ENCODE results near the gene PCBD2.
"Not testable (repeated sequence)": the region's sequence is repeated elsewhere in the genome, so short reads cannot be mapped to it uniquely, and the experiment has no call there.

The PCBD2 gene

DNA sequence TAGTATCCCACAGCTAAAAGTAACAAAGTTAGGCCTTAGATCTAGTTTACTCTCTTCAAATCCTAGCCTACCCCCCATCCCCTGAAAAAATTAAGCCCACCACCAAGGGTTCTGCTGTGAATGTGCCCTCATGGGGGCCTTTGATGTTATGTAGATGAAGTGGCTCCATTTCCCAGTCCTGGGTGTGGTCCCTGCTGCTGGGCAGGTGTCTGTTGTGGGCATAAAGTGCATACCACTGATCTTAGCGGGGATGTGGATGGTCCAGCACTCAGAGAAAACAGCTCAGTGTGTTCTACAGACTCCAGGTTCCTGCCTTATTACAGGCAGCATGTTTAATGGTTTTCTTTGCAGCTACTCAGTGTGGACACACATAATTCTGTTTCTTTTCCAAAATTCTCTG, 1.9 kb downstream of the PCBD2 start:
- DNase-seq (ENCODE audit: low read depth, low spot score), result no peak

- DNase-seq (ENCODE audit: low read depth, low spot score), result not testable (repeated sequence)
Observed at GRCh38 chr5:134910752-134911151, 5.8 kb downstream of the PCBD2 start.

DNA sequence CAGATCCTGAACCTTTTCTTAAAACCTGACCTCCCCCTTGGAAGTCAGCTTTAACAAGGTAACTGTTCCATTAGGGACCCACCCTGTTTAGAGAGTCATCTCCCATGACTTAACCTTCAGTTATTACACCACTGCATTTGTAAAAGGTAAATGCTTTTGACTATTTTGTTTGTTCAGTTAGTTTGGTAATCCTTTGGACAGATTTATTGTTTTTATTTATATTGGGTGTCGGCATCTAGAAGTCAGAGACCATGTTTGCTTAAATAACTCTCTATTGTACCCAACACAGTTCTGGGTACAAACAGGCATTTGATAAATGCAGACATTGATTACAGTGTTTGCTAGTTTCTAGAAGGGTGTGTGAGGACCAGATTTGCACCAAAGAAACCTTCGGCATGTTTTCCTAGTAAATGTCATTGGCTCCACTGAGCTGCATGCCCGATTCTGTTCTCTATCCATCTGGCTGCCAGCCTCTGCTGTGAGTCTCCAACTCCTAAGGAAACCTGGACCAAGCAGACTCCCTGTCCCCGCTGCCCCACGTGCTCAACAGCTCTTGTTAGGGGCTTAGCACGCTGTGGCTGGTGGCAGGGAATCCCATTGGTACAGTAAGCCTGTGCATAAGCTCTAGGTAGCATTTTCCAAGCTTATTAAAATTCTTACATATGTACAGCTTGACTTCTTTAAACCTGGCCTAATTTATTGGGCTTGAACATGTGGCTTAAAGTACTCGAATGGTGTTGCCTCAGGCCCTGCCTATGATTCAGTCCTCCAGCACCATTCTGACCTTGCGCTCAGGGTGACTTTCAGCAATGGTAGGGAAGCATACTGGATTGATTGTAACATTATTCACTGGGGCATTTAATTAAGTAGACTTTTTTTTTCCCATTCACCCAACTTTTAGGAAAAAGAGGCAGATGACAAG, 6.6 kb downstream of the PCBD2 start:
- DNase-seq (ENCODE audit: low read depth, low spot score), result no peak

GRCh38 chr5:134913254-134913653, 8.3 kb downstream of the PCBD2 start:
- no peak for DNase-seq (ENCODE audit: low read depth, low spot score)

DNA sequence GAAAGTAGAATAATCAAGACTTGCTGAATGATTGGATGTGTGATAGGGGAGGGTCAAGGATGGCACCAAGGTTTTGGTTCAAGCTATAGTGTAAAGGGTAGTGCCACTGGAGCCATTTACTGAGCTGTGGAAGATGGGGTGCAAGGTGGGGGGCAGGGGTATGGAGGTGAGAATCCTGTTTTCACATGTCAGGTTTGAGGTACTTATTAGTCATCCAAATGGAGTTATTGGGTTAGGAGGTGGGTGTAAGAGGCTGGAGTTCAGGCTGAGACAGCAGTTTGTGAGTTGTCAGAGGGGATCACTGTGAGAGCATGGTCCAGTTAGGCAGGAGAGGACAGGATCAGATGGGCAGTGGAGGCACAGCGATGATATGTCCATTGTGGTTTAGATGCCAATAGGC, 8.9 kb downstream of the PCBD2 start:
- DNase-seq (ENCODE audit: low read depth, low spot score), result no peak

- no peak for DNase-seq (ENCODE audit: low read depth, low spot score)
Observed at GRCh38 chr5:134917070-134917815, 12.3 kb downstream of the PCBD2 start.

DNA sequence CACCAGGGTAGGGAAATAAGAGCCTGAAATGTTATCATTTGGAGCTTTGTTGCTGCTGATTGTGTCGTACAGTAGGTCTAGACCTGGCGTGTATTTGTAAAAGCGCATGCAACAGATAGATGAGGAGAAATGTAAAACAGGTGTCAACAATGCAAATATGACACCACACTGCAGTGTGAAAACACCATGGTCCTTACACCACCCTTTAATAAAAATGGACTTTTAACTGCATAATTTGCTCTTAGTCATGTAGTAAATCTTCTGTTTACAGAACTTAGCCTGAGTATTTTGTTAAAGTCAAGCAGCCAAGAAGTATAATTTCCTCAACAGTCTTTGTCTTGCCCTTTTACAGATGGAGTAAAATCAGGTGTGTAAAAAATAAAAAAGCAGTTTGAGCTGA, 13.9 kb downstream of the PCBD2 start:
- DNase-seq (ENCODE audit: low read depth, low spot score), result no peak

DNA sequence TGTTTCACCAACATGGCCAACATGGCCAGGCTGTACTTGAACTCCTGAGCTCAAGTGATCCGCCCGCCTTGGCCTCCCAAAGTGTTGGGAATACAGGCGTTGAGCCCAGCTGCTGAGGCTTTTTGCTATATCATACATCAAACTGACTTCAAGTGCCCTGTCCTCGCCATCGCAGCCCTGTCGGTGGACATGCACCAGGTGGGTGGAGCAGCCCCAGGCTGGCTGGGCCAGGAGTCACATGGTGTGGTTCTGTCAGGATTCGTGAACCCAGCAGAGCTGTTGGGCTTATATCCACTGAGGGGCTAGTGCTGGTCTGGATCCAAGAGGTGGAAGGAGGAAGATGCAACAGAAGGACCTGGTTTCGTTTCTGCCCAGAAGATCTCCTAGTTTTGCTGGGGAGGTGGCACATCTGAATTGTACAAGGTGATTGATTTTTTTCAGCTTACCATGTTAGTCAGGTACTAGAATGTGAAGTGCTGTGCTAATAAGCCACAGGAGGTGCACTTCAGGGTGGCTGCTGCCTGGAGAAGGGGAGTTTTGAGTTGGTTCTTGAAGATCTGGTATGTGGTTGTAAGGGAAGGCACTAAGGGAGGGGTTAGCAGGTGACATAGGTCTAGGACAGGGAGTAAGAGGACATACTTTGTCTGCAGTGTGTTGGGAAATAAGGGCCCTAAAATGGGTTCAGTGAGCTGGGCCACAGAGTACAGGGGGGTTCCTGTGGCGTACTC, 16.1 kb downstream of the PCBD2 start:
- DNase-seq (ENCODE audit: low read depth, low spot score), result no peak

GRCh38 chr5:134932508-134932907, 27.6 kb downstream of the PCBD2 start:
- DNase-seq (ENCODE audit: low read depth, low spot score), result no peak

GRCh38 chr5:134934202-134934601, 29.3 kb downstream of the PCBD2 start:
- no peak for DNase-seq (ENCODE audit: low read depth, low spot score)

GRCh38 chr5:134935711-134936602, 31.0 kb downstream of the PCBD2 start:
- no peak for DNase-seq (ENCODE audit: low read depth, low spot score)

DNA sequence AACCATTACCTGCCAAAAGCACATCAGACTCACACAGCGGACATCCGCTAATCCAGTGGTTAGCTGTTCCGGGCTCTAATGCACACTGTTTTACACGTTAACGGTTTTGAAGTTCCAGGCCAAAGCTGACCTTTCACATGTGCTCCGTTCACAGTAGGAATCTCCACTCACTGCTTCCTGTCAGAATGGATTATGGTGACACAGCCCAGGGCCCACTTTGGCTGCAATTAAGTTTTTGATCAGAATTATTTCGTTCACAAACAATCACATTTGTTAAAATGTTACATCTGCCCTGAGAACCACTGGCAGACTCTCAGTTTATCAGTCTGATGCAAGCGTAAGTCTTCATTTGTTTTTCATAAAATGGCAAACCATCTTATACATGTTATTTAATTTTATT, 32.6 kb downstream of the PCBD2 start:
- no peak for DNase-seq (ENCODE audit: low read depth, low spot score)

DNA sequence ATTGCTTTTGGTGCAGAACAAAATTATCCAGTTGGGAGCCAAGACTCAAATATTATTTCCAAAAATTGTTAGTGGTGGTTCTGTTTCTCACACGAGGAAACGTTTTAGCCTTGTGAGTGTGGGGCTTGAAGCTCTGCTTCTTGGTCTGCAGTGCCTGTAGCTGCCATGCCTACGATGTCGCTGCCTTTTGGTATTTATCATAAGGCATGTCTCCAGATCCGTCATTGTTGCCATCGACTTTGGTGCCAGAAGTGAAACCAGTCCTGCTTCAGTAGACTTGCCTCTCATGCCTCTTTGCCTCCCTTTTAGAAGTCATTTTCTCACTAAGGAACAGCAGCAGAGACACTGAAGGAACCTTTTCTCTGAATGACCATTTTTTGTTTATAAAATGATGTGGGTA, 33.1 kb downstream of the PCBD2 start:
- no peak for DNase-seq (ENCODE audit: low read depth, low spot score)

DNA sequence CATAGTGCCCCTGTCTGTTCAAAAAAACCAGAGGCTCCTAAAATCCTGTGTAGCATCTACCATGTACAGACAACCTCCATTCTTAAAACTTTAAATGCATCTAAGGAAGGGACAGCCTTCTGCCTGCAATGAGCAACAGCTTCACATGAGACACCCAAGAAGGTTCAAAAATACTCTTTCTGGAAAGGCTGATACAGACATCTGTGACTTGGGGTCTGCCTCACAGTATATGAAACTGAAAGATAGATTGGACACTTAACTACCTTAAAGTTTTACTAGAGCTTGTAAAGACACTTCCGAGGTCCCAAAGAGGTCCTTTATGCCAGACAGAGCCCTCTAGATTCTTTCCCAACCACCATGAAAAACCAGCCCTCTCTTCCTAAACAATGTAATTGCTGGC, 34.6 kb downstream of the PCBD2 start:
- no peak for DNase-seq (ENCODE audit: low read depth, low spot score)

DNA sequence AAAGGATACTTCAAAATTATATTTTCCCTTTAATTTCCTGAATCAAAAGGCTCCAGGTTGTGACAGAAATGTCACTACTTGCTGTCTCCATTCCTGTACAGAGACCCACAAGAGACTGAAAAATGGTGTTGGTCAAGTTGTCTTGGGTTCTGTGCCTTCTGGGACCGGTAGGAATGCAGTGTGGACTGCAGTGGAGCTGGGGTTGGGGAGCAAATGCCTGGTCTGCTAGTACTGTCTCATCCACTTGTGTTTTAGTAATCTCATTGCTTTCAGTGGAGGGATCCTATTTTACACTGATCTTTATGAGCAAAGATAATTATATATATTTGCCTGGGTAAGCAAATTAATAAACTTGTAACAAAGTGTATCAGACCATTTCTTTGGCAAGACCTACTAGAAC, 38.6 kb downstream of the PCBD2 start:
- no peak for DNase-seq (ENCODE audit: low read depth, low spot score)

DNA sequence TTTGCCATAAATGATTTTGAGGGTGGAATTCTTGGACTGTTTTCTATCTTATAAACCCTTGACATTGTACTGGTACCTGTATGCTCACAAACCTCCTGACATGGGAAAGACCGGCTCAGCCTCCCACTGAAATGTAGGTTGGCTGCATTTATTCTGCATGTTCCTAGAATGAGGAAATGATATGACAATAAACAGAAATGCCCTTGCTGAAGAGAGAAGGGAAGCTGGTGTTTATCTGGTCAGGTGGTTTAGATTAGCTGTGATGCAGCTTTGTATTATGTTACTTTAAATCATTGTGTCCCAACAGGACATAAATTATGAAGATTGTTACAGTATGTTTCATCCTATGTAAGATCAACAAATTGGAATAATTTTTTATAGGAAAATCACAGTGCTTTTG, 39.7 kb downstream of the PCBD2 start:
- no peak for DNase-seq (ENCODE audit: low read depth, low spot score)

DNA sequence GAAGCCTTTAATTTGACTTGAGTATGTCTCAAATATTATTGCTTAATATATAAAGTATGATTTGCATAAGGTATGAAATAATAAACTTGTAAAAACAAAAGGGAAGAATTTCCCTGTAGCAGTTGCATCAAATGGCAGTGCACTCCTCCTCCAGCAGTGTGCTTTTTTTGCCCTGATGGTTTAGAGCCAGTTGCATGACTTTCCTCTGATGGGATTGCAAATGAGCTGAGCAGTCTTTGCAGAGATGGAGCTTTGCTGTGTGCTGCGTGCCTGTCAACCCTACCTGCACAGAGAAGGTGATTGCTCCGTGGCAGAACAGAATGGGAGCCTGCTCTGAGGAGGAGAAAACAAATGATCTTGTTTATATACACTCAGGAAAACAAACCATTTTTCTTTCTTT, 40.1 kb downstream of the PCBD2 start:
- no peak for DNase-seq (ENCODE audit: low read depth, low spot score)

- DNase-seq (ENCODE audit: low read depth, low spot score), result no peak
Observed at GRCh38 chr5:134948911-134949310, 44.0 kb downstream of the PCBD2 start.

DNA sequence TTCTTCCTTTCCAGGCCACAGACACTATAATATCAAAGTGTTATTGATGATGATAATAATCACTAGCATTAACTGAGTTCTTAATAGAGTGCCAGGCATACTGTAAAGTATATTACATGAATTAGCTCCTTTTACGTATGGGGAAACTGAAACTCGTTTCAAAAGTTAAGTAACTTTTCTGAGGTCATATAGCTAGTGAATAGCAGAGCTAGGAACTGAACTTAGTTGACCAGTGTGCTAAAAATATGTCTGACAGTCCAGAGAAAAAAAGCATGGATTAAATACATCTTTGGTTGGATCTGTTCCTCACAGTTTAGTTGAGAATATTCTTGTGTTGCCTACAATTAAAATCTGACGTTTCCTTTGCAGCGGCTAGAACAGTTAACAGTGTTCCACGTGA, 44.4 kb downstream of the PCBD2 start:
- no peak for DNase-seq (ENCODE audit: low read depth, low spot score)

- no peak for DNase-seq (ENCODE audit: low read depth, low spot score)
Observed at GRCh38 chr5:134957920-134958608, 53.1 kb downstream of the PCBD2 start.

DNA sequence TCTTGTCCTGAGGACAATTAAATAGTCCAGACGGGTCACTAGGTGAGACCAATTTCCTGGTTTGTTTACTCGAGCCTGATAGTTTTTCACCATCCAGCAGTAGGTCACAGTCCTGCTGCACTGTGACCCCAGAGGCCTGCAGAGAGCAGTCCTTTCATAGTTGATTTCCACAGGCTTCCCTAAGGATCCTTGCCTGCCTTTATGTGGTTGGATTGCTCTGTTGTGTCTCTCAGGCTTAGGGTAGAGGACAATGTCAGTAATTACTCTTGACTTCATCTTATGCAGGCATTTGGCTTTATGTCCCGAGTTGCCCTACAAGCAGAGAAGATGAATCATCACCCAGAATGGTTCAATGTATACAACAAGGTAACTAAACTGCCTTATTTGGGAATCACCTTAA, 53.8 kb downstream of the PCBD2 start:
- DNase-seq (ENCODE audit: low read depth, low spot score), result peak; percentile 38
